Measurements from ENCODE around the gene ATP5F1D.

The ATP5F1D gene

GRCh38 chr19:1253514-1254080 lies 12.0 kb downstream of the ATP5F1D start:
- DNase-seq (ENCODE audit: insufficient read length, low spot score) (no peak), FAIRE-seq (no peak)
- TF ChIP-seq TAF1 (IDR thresholded peaks at IDR 0.05; ENCODE audit: low read depth, low read length) (no peak), POLR2AphosphoS5 (IDR thresholded peaks at IDR 0.05; ENCODE audit: low read depth, low read length) (no peak), PAX5 (IDR thresholded peaks at IDR 0.05; ENCODE audit: insufficient read depth, low read length, severe bottlenecking) (no peak), POU2F2 (IDR thresholded peaks at IDR 0.05; ENCODE audit: low read depth, low read length) (no peak), SPI1 (IDR thresholded peaks at IDR 0.05; ENCODE audit: low read depth, low read length) (no peak), POLR2A (IDR thresholded peaks at IDR 0.05; ENCODE audit: low read depth, low read length) (no peak)

- TF ChIP-seq POLR2A (IDR thresholded peaks at IDR 0.05; ENCODE audit: low read depth, low read length) (no peak), PAX5 (IDR thresholded peaks at IDR 0.05; ENCODE audit: insufficient read depth, low read length, severe bottlenecking) (no peak), SPI1 (IDR thresholded peaks at IDR 0.05; ENCODE audit: low read depth, low read length) (no peak), POLR2AphosphoS5 (IDR thresholded peaks at IDR 0.05; ENCODE audit: low read depth, low read length) (no peak), POU2F2 (IDR thresholded peaks at IDR 0.05; ENCODE audit: low read depth, low read length) (no peak), TAF1 (IDR thresholded peaks at IDR 0.05; ENCODE audit: low read depth, low read length) (no peak)
- DNase-seq (ENCODE audit: insufficient read length, low spot score) (no peak), FAIRE-seq (no peak)
Measured at GRCh38 chr19:1254081-1254527, 12.6 kb downstream of the ATP5F1D start.

GRCh38 chr19:1254530-1255185 lies 13.1 kb downstream of the ATP5F1D start:
- FAIRE-seq (peak; percentile 28), DNase-seq (ENCODE audit: insufficient read length, low spot score) (no peak)
- TF ChIP-seq POU2F2 (IDR thresholded peaks at IDR 0.05; ENCODE audit: low read depth, low read length) (no peak), POLR2A (IDR thresholded peaks at IDR 0.05; ENCODE audit: low read depth, low read length) (no peak), TAF1 (IDR thresholded peaks at IDR 0.05; ENCODE audit: low read depth, low read length) (no peak), POLR2AphosphoS5 (IDR thresholded peaks at IDR 0.05; ENCODE audit: low read depth, low read length) (no peak)

GRCh38 chr19:1255186-1256161 lies 13.9 kb downstream of the ATP5F1D start:
- DNase-seq (ENCODE audit: insufficient read length, low spot score), result no peak
- no peak for FAIRE-seq
- TF ChIP-seq TAF1 (IDR thresholded peaks at IDR 0.05; ENCODE audit: low read depth, low read length), result no peak
- TF ChIP-seq POLR2AphosphoS5 (IDR thresholded peaks at IDR 0.05; ENCODE audit: low read depth, low read length), result no peak
- TF ChIP-seq POU2F2 (IDR thresholded peaks at IDR 0.05; ENCODE audit: low read depth, low read length), result no peak
- TF ChIP-seq POLR2A (IDR thresholded peaks at IDR 0.05; ENCODE audit: low read depth, low read length), result no peak
- TF ChIP-seq PAX5 (IDR thresholded peaks at IDR 0.05; ENCODE audit: insufficient read depth, low read length, severe bottlenecking), result no peak
- no peak for TF ChIP-seq SPI1 (IDR thresholded peaks at IDR 0.05; ENCODE audit: low read depth, low read length)

- DNase-seq (ENCODE audit: insufficient read length, low spot score), result no peak
- FAIRE-seq, result no peak
- TF ChIP-seq POU2F2 (IDR thresholded peaks at IDR 0.05; ENCODE audit: low read depth, low read length), result no peak
- no peak for TF ChIP-seq TAF1 (IDR thresholded peaks at IDR 0.05; ENCODE audit: low read depth, low read length)
- no peak for TF ChIP-seq POLR2A (IDR thresholded peaks at IDR 0.05; ENCODE audit: low read depth, low read length)
- no peak for TF ChIP-seq POLR2AphosphoS5 (IDR thresholded peaks at IDR 0.05; ENCODE audit: low read depth, low read length)
- TF ChIP-seq SPI1 (IDR thresholded peaks at IDR 0.05; ENCODE audit: low read depth, low read length), result no peak
- no peak for TF ChIP-seq PAX5 (IDR thresholded peaks at IDR 0.05; ENCODE audit: insufficient read depth, low read length, severe bottlenecking)
Measured at GRCh38 chr19:1256646-1257474, 15.3 kb downstream of the ATP5F1D start.

GRCh38 chr19:1257475-1258162 lies 16.1 kb downstream of the ATP5F1D start:
- DNase-seq (ENCODE audit: insufficient read length, low spot score) (no peak), FAIRE-seq (no peak)
- TF ChIP-seq POLR2AphosphoS5 (IDR thresholded peaks at IDR 0.05; ENCODE audit: low read depth, low read length) (no peak), POLR2A (IDR thresholded peaks at IDR 0.05; ENCODE audit: low read depth, low read length) (no peak), PAX5 (IDR thresholded peaks at IDR 0.05; ENCODE audit: insufficient read depth, low read length, severe bottlenecking) (no peak), SPI1 (IDR thresholded peaks at IDR 0.05; ENCODE audit: low read depth, low read length) (no peak), POU2F2 (IDR thresholded peaks at IDR 0.05; ENCODE audit: low read depth, low read length) (no peak), TAF1 (IDR thresholded peaks at IDR 0.05; ENCODE audit: low read depth, low read length) (no peak)

GRCh38 chr19:1258163-1258492 lies 16.6 kb downstream of the ATP5F1D start:
- FAIRE-seq, result no peak
- TF ChIP-seq POLR2AphosphoS5 (IDR thresholded peaks at IDR 0.05; ENCODE audit: low read depth, low read length) (no peak; the same call in 1 of the 2 replicates), POLR2A (IDR thresholded peaks at IDR 0.05; ENCODE audit: low read depth, low read length) (peak; percentile 37; the same call in 1 of the 2 replicates), TAF1 (IDR thresholded peaks at IDR 0.05; ENCODE audit: low read depth, low read length) (no peak)
- DNase-seq (ENCODE audit: insufficient read length, low spot score), result no peak

- DNase-seq (ENCODE audit: insufficient read length, low spot score), result no peak
- FAIRE-seq, result peak; percentile 40
- TF ChIP-seq TAF1 (IDR thresholded peaks at IDR 0.05; ENCODE audit: low read depth, low read length) (no peak), POLR2AphosphoS5 (IDR thresholded peaks at IDR 0.05; ENCODE audit: low read depth, low read length) (no peak), PAX5 (IDR thresholded peaks at IDR 0.05; ENCODE audit: insufficient read depth, low read length, severe bottlenecking) (no peak), SPI1 (IDR thresholded peaks at IDR 0.05; ENCODE audit: low read depth, low read length) (no peak), POLR2A (IDR thresholded peaks at IDR 0.05; ENCODE audit: low read depth, low read length) (no peak), POU2F2 (IDR thresholded peaks at IDR 0.05; ENCODE audit: low read depth, low read length) (no peak)
Measured at GRCh38 chr19:1258707-1259205, 17.2 kb downstream of the ATP5F1D start.
